Subcutaneous adipose tissue (tissue), 4 donors: ENCODE results near the gene PDK2. TPM values are rescaled to one million over a fixed set of nuclear protein-coding genes. Genes with fewer than 3 reads are reported as not detected.

ENCODE experiments used
- CTCF ChIP-seq: fragments of 450-650 bp; IDR thresholded peaks from one replicate; pipeline ENCODE4 v1.5.1; 2016; ENCODE audit warnings: low read depth, mild to moderate bottlenecking, control low read depth, antibody characterized with exemption, moderate library complexity
- total RNA-seq, 4 donors: library from RNA; depleted of rRNA; stranded (reverse); fragments of >200 nt; gene quantifications; one replicate each; pipeline ENCODE4 v1.1.0, GENCODE V29; 2016

Gene PDK2
- total RNA-seq, 4 donors from 2014 or later = 37.4 to 157 (median 43.1) TPM

DNA sequence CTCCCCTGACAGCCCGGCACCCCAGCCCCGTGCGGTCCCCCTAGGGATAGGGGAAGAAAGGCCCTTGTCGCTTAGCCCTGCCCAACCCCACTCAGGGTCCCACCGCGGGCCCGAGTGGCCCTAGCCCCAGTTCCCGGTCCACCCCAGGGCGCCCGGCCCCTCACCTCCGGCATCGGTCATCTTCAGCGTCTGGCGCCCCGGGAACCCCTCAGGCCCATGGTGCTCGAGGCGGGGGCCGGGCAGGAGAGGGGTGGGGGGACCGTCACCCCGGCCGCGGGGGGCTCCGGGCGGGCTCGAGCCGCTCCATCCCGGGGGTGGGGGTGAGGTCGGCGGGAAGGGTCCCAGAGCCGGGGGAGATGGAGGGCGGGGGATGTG lies 34.2 kb downstream of the PDK2 start:
- no peak for TF ChIP-seq CTCF

GRCh38 chr17:50129728-50130558 lies 34.8 kb downstream of the PDK2 start, which contains the start of gene SAMD14:
TSS of gene SAMD14 (minus strand) at chr17:50130160. CDS start at chr17:50124959, 5,201 bp downstream.
- TF ChIP-seq CTCF = no peak

DNA sequence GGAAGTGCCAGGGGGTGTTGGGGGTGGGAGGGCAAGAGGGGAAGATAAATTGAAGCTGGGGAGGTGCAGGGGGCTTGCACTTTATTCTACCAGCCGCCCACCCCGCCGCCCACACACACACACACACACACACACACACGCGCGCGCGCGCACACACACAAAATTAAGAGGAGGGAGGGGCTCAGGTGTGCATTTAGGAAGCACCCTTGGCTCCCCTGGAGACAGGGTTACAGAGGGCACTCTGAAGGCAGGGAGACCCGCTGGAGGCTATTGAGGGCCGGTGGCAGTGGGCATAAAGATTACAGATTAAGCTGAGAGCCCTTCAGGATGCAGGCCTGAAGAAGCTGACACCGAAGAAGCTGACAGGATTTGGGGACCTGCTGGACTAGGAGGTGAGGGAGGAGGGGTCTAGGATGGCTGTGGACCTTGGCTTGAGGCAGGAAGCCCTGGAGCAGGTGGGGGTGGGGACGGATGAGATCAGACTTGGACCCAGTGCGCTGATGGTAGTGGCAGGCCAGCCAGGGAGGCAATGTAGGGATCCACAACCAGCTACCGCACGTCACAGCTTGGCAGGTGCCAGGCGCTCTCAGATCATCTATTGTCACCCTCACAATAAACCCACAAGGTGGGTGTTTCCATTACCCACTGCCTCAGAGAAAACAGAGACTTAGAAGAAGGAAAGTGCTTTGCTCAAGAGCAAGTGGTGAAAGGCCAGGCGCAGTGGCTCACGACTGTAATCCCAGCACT lies 35.6 kb downstream of the PDK2 start:
- TF ChIP-seq CTCF = no peak

DNA sequence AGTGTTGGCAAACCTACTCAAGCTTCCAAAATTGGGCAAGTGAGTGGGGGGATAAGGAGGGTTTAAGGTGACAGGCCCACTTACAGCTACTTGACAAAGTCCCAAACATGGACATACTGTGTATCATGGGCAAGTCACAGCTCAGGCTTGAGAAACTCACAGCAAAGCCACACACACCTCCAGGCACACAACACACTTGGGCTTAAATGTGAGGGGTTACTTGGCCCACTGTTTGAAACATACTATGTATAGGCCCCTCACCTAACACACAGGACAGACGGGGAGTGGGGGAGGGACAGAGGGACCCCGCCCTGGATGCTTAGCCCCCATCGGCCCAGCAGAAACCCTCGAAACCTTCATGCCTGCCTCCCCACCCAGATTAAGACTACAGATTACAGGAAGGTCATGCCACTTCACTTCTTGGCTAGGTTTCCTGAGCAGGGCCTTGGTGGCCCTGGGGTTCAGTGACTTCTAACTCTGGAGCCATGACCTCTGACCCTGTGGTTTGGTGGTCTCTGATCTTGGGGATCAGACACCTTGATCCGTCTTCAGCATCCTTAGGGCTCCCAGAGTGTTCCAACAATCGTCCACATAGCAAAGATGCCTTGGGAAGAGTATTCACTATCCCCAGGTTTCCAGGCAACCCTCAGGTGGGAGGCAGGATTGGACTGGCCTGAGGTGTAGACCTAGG lies 37.1 kb downstream of the PDK2 start:
- no peak for TF ChIP-seq CTCF

GRCh38 chr17:50133028-50133768 lies 38.0 kb downstream of the PDK2 start:
- TF ChIP-seq CTCF = no peak

- TF ChIP-seq CTCF = no peak
Measured at GRCh38 chr17:50133769-50134099, 38.6 kb downstream of the PDK2 start.
